NT2/D1 (cell line): Measurements from ENCODE around the gene PLAC1.

Experiments used
- DNase-seq: peaks from one replicate; pipeline ENCODE4 v3.0.0-alpha.2; 2011; ENCODE audit warnings: low read depth, low spot score
- H3K27me3 ChIP-seq: 2 replicates; pipeline ENCODE4 v1.6.0; 2011; ENCODE audit warnings: mild to moderate bottlenecking; ENCODE audit not compliant: insufficient read length, insufficient read depth
- H3K36me3 ChIP-seq: 2 replicates; pipeline ENCODE4 v1.6.1; 2011; ENCODE audit warnings: mild to moderate bottlenecking, low read length, mixed read lengths; ENCODE audit not compliant: insufficient read depth, insufficient read length
- H3K4me1 ChIP-seq: 2 replicates; pipeline ENCODE4 v1.5.1; 2011; ENCODE audit not compliant: insufficient read depth, insufficient read length
- H3K4me3 ChIP-seq: 2 replicates; pipeline ENCODE4 v1.5.1; 2011; ENCODE audit warnings: low read depth; ENCODE audit not compliant: insufficient read length
- H3K9ac ChIP-seq: 2 replicates; pipeline ENCODE4 v1.6.0; 2011; ENCODE audit warnings: low read depth; ENCODE audit not compliant: insufficient read length
- H3K9me3 ChIP-seq: 2 replicates; pipeline ENCODE4 v1.5.1; 2011; ENCODE audit warnings: mild to moderate bottlenecking, low read length; ENCODE audit not compliant: insufficient read depth
- SUZ12 ChIP-seq: IDR thresholded peaks from 2 replicates; pipeline ENCODE4 v1.6.1; 2011; ENCODE audit not compliant: insufficient read length, insufficient read depth; ENCODE audit errors: extremely low read depth
- YY1 ChIP-seq: IDR thresholded peaks from 2 replicates; pipeline ENCODE4 v1.6.1; 2011; ENCODE audit not compliant: insufficient read length, insufficient read depth
- ZNF274 ChIP-seq: IDR thresholded peaks from 2 replicates; pipeline ENCODE4 v1.6.1; 2011; ENCODE audit warnings: mild to moderate bottlenecking, low read depth, low read length

The PLAC1 gene

GRCh38 chrX:134631426-134632346 lies 26.6 kb downstream of the PLAC1 start:
- Histone ChIP-seq H3K9me3 (no peaks in the 10 kb centered on the region), H3K36me3 (no peaks in the 10 kb centered on the region), H3K4me1 (no peaks in the 10 kb centered on the region), H3K27me3 (no peaks in the 10 kb centered on the region), H3K9ac (no peak overlapping the region), H3K4me3 (no peak overlapping the region)
- TF ChIP-seq YY1: no peak
- TF ChIP-seq SUZ12: no peak
- TF ChIP-seq ZNF274: no peak
- DNase-seq: no peak

- Histone ChIP-seq H3K9ac (no peak overlapping the region), H3K27me3 (no peaks in the 10 kb centered on the region), H3K4me3 (no peak overlapping the region), H3K9me3 (no peaks in the 10 kb centered on the region), H3K4me1 (no peaks in the 10 kb centered on the region), H3K36me3 (no peaks in the 10 kb centered on the region)
- TF ChIP-seq SUZ12 (no peak), ZNF274 (no peak), YY1 (no peak)
- no peak for DNase-seq
Measured at GRCh38 chrX:134628663-134629062, 29.6 kb downstream of the PLAC1 start.

- Histone ChIP-seq H3K27me3 (no peaks in the 10 kb centered on the region), H3K4me3 (no peak overlapping the region), H3K9me3 (no peaks in the 10 kb centered on the region), H3K36me3 (no peaks in the 10 kb centered on the region), H3K4me1 (no peaks in the 10 kb centered on the region), H3K9ac (no peak overlapping the region)
- DNase-seq: no peak
- no peak for TF ChIP-seq SUZ12
Measured at GRCh38 chrX:134626434-134626833, 31.8 kb downstream of the PLAC1 start.

- H3K4me3 ChIP-seq: no peak overlapping the region
- no peaks in the 10 kb centered on the region for H3K9me3 ChIP-seq
- H3K27me3 ChIP-seq: no peaks in the 10 kb centered on the region
- H3K4me1 ChIP-seq: no peaks in the 10 kb centered on the region
- TF ChIP-seq ZNF274: no peak
- no peak for TF ChIP-seq YY1
- no peak for TF ChIP-seq SUZ12
- no peaks in the 10 kb centered on the region for H3K36me3 ChIP-seq
- no peak overlapping the region for H3K9ac ChIP-seq
- DNase-seq: no peak
Measured at GRCh38 chrX:134625315-134625718, 33.0 kb downstream of the PLAC1 start.

GRCh38 chrX:134624046-134624430 lies 34.2 kb downstream of the PLAC1 start:
- TF ChIP-seq ZNF274 (no peak), YY1 (no peak), SUZ12 (no peak)
- Histone ChIP-seq H3K4me3 (no peak overlapping the region), H3K27me3 (no peaks in the 10 kb centered on the region), H3K36me3 (no peaks in the 10 kb centered on the region), H3K4me1 (no peaks in the 10 kb centered on the region), H3K9ac (no peak overlapping the region), H3K9me3 (no peaks in the 10 kb centered on the region)
- no peak for DNase-seq

GRCh38 chrX:134623293-134624045 lies 34.8 kb downstream of the PLAC1 start:
- TF ChIP-seq ZNF274 (no peak), SUZ12 (no peak), YY1 (no peak)
- H3K27me3 ChIP-seq: no peaks in the 10 kb centered on the region
- no peaks in the 10 kb centered on the region for H3K4me1 ChIP-seq
- H3K9ac ChIP-seq: no peak overlapping the region
- no peaks in the 10 kb centered on the region for H3K9me3 ChIP-seq
- no peak for DNase-seq
- no peak overlapping the region for H3K4me3 ChIP-seq
- H3K36me3 ChIP-seq: no peaks in the 10 kb centered on the region

GRCh38 chrX:134622813-134623185 lies 35.5 kb downstream of the PLAC1 start:
- Histone ChIP-seq H3K27me3 (no peaks in the 10 kb centered on the region), H3K9me3 (no peaks in the 10 kb centered on the region), H3K4me1 (no peaks in the 10 kb centered on the region), H3K4me3 (no peak overlapping the region), H3K36me3 (no peaks in the 10 kb centered on the region), H3K9ac (no peak overlapping the region)
- DNase-seq: no peak
- TF ChIP-seq SUZ12: no peak
